Muscle of leg (tissue), 11 donors: ENCODE measurements around the gene NCKAP5. TPM values are rescaled to one million over a fixed set of nuclear protein-coding genes. Genes with fewer than 3 reads are reported as not detected.

Source experiments
- DNase-seq: peaks from one replicate; pipeline ENCODE4 v3.0.0; 2013
- H3K27ac ChIP-seq: one replicate; pipeline ENCODE4 v1.5.1; 2013; ENCODE audit warnings: mild to moderate bottlenecking, low read length, control low read depth
- H3K27me3 ChIP-seq: one replicate; pipeline ENCODE4 v1.6.1; 2013; ENCODE audit warnings: low read length; ENCODE audit not compliant: control insufficient read depth, insufficient read depth
- H3K36me3 ChIP-seq: one replicate; pipeline ENCODE4 v1.6.1; 2013; ENCODE audit warnings: low read length; ENCODE audit not compliant: control insufficient read depth, insufficient read depth
- H3K4me1 ChIP-seq: one replicate; pipeline ENCODE4 v1.6.1; 2013; ENCODE audit warnings: low read length; ENCODE audit not compliant: control insufficient read depth, insufficient read depth
- H3K4me3 ChIP-seq: one replicate; pipeline ENCODE4 v1.5.1; 2013; ENCODE audit warnings: low read length, control low read depth
- H3K9me3 ChIP-seq: replicated peaks from 2 replicates; pipeline ENCODE4 v1.6.1; 2013; ENCODE audit warnings: low read depth, low read length; ENCODE audit not compliant: control insufficient read depth
- WGBS: methylation state at CpG from one replicate; pipeline ENCODE4 v1.1.5; 2013; ENCODE audit warnings: missing lambda C conversion rate; ENCODE audit not compliant: insufficient coverage; 5-methylcytosine and 5-hydroxymethylcytosine counted together
- polyA plus RNA-seq, 8 donors: library from polyadenylated mRNA; unstranded; fragments of 120-200 nt; gene quantifications; one replicate each; pipeline versions ENCODE4 v1.2.1 to v1.2.3, GENCODE V29; 2013; ENCODE audit warnings: inconsistent platforms in 1 of 8, low replicate concordance in 1 of 8; ENCODE audit not compliant: insufficient read length in 8 of 8, insufficient read depth in 1 of 8
- total RNA-seq: library from RNA; stranded (reverse); fragments of 120-200 nt; gene quantifications from one replicate; pipeline ENCODE4 v1.2.4, GENCODE V29; 2013

NCKAP5 gene
- total and polyA plus RNA-seq, 9 donors: 3.7 to 8.9 (median 5.0) TPM

DNA sequence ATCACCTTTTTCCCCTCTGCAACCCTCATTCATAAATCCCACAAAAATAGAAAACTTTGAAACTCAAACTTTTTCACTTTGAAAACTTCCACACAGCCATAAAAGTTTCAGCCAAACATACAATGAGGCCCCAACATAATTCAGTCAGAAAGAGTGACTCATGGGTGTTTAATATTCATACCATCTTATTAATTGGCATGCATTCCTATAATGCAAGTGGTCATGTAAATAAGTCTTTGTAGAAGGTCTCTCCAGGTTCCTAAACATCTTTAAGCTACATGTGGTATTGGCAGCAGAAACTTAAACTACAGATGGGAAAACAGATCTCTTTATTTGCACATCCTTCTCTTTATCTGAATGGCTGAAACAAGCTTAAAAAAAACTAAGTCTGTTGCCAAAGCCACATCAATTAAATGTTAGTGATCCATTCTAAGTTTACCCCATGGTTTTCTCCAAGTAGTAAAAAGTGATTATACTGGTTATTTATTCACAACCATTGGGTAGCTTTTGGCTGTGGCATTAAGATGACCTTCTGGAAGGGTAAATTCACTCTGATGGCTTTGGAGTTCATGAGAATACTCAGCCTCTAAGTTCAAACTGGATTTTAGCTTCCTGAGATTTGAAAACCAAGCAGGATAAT is 828.1 kb downstream of the NCKAP5 start:
- Histone ChIP-seq H3K36me3 (no peaks in the 10 kb centered on the region), H3K4me3 (no peak overlapping the region), H3K9me3 (no peaks in the 10 kb centered on the region), H3K4me1 (no peaks in the 10 kb centered on the region), H3K27me3 (no peaks in the 10 kb centered on the region), H3K27ac (no peak overlapping the region)
- DNase-seq: no peak

DNA sequence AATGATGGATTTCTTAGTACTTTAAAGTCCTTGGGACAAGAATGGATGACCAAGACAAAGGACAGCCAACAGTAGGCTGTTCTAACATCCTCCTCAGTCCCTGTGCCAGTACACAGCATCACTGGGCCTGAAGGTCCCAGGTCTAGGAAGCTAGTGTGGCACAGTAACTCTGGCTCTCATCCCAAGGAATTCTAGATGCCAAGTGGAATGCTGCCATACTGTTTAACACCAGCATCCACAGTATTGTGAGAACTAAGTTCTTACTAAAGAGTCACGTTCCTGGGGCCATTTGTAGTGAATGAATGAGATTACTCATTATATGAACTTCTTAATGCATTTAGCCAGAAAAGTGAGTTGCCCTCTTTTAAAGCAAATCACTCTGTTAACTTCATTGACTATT is 830.0 kb downstream of the NCKAP5 start:
- H3K36me3 ChIP-seq: no peaks in the 10 kb centered on the region
- WGBS: no CpG with 5 or more reads among the region's 1 CpG
- no peak for DNase-seq
- no peaks in the 10 kb centered on the region for H3K9me3 ChIP-seq
- no peak overlapping the region for H3K4me3 ChIP-seq
- H3K27ac ChIP-seq: no peak overlapping the region
- no peaks in the 10 kb centered on the region for H3K27me3 ChIP-seq
- no peaks in the 10 kb centered on the region for H3K4me1 ChIP-seq

DNA sequence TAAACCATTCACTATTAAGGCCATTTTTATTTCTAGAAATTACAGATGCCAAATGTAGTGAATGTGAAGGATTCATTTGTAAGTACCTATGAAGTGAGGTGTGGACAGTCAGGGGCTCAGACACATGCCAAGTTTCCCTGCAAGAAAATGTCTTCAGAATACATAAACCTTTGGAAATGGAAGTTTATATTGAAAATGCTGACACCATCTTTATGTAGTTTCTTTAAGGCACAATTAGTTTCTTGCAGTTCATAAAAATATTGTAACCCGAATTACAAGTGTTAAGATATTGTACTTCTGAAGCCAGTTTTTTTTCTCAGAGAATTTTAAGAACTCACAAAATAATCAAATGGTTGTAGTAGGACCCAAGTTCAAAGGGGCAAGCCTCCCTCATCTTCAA is 832.2 kb downstream of the NCKAP5 start:
- DNase-seq: peak; percentile 49
- no CpG with 5 or more reads among the region's 1 CpG for WGBS
- H3K4me3 ChIP-seq: no peak overlapping the region
- H3K27ac ChIP-seq: no peak overlapping the region
- no peaks in the 10 kb centered on the region for H3K9me3 ChIP-seq
- no peaks in the 10 kb centered on the region for H3K36me3 ChIP-seq
- H3K27me3 ChIP-seq: no peaks in the 10 kb centered on the region
- H3K4me1 ChIP-seq: no peaks in the 10 kb centered on the region

DNA sequence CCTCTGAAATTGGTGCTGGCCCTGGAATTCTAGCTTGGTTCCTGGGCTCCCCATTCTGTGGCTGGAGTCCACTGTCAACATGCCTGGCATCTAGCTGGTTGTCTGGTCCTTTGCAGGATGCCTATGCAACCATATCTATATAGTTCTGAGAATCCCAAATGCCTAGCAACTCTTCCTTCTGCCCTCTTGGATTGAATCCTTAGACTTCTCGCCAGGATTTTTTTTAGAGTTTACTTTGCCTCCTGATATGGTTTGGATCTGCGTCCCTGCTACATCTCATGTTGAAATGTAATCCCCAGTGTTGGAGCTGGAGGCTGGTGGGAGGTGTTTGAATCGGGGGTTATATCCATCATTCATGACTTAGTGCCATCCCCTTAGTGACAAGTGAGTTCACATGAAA is 833.3 kb downstream of the NCKAP5 start:
- Histone ChIP-seq H3K4me3 (no peak overlapping the region), H3K9me3 (no peaks in the 10 kb centered on the region), H3K27me3 (no peaks in the 10 kb centered on the region), H3K36me3 (no peaks in the 10 kb centered on the region), H3K27ac (no peak overlapping the region), H3K4me1 (no peaks in the 10 kb centered on the region)
- no CpG with 5 or more reads among the region's 3 CpGs for WGBS
- DNase-seq: no peak

DNA sequence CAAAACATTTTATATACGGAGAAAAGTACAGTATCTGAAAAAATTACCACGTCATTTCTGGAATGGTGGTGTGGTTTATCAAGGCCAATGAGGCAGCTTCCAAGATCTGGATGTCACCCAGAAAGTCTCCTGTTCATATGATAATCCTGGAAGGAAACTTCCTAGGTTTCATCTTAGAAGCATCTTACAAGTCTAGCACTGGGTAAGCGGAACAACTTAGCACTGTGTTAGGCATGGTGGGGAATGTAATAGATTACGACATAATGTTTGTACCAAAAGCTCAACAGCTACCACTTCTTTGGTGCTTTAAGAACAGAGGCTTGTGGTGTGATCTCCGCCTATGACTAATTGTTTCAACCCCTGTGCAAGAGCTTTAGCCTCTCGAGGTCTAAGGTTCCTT is 835.2 kb downstream of the NCKAP5 start:
- Histone ChIP-seq H3K4me1 (no peaks in the 10 kb centered on the region), H3K36me3 (no peaks in the 10 kb centered on the region), H3K27ac (no peak overlapping the region), H3K9me3 (no peaks in the 10 kb centered on the region), H3K4me3 (no peak overlapping the region), H3K27me3 (no peaks in the 10 kb centered on the region)
- no peak for DNase-seq
- no CpG with 5 or more reads among the region's 6 CpGs for WGBS

DNA sequence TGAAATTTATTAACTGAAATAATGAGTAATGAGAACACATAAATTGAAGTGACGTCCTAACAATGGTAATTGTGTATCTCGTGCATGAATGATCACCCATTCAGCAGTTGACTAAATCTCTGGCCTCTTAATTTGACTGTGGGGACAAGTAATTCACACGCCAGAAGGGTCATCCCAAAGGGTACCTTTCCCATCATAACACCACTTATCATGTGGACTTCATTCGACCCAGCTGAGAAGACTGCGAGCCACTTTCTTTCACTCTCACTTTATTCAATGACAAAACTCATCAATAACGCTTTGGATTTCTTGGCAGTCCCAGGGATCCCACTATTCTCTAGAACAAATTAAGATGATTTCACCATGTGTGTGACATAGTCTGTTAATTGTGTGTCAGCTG is 835.6 kb downstream of the NCKAP5 start:
- no peak for DNase-seq
- H3K36me3 ChIP-seq: no peaks in the 10 kb centered on the region
- H3K27me3 ChIP-seq: no peaks in the 10 kb centered on the region
- H3K9me3 ChIP-seq: no peaks in the 10 kb centered on the region
- 82% methylated on average over 2 of the region's 6 CpGs for WGBS
- no peak overlapping the region for H3K4me3 ChIP-seq
- H3K27ac ChIP-seq: no peak overlapping the region
- H3K4me1 ChIP-seq: no peaks in the 10 kb centered on the region

DNA sequence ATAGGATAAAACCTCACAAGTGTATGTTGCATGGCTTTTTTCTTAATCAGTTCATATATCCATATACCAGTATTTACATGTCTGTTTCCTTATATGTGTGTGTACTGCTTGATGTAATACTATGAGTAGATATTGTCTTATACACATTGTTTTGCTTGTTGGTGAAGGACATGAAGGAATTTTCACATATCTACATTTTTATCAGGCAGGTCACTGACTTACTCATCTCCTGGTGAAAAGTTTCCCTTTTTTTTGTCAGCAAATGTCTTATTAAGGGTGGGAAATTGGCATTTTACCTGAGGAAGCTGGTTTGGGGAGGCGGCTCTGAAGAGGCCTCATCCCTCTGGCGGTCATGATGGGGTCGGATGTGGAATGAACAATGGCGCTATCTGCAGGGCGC is 836.8 kb downstream of the NCKAP5 start:
- H3K27ac ChIP-seq: no peak overlapping the region
- no peaks in the 10 kb centered on the region for H3K27me3 ChIP-seq
- DNase-seq: no peak
- H3K4me3 ChIP-seq: no peak overlapping the region
- no peaks in the 10 kb centered on the region for H3K36me3 ChIP-seq
- H3K4me1 ChIP-seq: no peaks in the 10 kb centered on the region
- H3K9me3 ChIP-seq: no peaks in the 10 kb centered on the region
- WGBS: 95% methylated on average over 5 of the region's 5 CpGs

DNA sequence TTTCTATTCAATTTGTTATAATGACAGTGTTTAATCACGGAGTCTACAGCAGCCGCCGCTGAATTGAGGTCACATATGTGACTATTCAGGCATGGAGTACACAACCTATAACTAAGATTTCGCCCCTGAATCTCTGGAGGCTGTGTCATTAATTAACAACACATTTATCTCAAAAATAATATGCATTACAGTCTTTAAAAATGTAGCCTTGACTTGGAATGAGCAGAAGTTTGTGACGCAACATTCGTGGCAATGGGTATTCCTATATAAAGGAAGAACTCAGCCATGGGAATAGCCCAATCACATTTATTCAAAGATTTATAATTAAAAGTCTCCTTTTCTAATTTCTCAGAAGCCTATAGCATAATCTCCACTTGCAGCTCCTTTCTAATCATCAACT is 837.7 kb downstream of the NCKAP5 start:
- Histone ChIP-seq H3K4me3 (no peak overlapping the region), H3K36me3 (no peaks in the 10 kb centered on the region), H3K27ac (no peak overlapping the region), H3K27me3 (no peaks in the 10 kb centered on the region), H3K9me3 (no peaks in the 10 kb centered on the region), H3K4me1 (no peaks in the 10 kb centered on the region)
- no peak for DNase-seq
- no CpG with 5 or more reads among the region's 6 CpGs for WGBS

DNA sequence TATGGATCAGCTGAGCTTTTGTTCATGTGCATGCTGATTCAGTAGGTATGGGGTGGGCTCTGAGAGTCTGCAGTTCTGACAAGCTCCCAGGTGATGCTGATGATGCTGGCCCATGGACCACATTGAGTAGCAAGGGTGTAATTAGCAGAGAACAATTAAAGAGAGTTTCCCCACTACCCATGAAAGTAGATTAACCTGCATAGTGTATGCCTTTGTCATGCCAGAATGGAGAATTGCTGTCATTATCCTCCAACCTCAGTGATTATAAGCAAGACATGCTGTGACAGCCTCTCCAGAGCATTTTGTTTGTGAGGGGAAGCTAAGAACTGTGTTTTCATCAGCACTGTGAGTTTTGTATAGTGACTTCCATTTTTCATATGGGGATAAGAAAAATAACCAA is 838.7 kb downstream of the NCKAP5 start:
- no peak overlapping the region for H3K4me3 ChIP-seq
- no peaks in the 10 kb centered on the region for H3K4me1 ChIP-seq
- no peaks in the 10 kb centered on the region for H3K36me3 ChIP-seq
- H3K27ac ChIP-seq: no peak overlapping the region
- DNase-seq: no peak
- H3K27me3 ChIP-seq: no peaks in the 10 kb centered on the region
- H3K9me3 ChIP-seq: no peaks in the 10 kb centered on the region

DNA sequence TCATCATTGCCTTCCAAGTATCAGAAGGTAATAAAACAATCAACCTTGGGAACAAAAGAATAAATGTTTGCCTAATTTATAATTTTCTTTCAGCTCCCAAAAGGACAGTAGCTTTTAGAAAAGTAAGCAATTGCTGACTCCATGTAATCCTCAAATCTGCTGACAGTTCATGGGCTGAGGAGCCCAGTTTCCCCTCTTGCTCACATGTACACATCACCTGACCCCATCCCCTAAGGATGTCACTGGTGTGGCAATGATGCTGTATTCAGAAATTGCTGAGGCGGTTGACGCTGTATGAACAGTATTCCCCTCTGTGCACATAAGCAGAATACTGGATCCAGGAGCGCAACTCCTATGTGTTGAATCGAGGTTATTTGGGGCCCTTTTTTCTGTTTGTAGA is 842.1 kb downstream of the NCKAP5 start:
- Histone ChIP-seq H3K4me3 (no peak overlapping the region), H3K4me1 (no peaks in the 10 kb centered on the region), H3K9me3 (no peaks in the 10 kb centered on the region), H3K36me3 (no peaks in the 10 kb centered on the region), H3K27ac (no peak overlapping the region), H3K27me3 (no peaks in the 10 kb centered on the region)
- no CpG with 5 or more reads among the region's 4 CpGs for WGBS
- DNase-seq: no peak

DNA sequence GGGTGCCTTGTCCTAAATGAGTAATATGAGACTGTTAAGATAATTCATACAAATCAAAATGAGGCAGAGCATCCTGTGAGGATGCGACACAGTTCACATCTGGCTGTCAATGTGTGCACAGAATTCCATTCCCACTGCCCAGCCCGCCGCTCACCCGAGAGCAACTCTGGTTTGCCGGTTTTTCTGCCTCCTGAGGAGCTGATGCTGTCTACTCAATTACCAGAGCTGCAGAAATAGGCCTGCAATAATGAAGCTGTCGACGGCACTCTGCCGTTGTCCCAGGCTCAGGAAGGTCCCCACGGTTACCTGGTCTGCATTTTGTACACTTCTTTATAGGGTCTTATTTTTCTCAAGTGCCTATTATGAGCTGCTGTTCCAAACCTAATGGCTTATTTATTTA is 842.5 kb downstream of the NCKAP5 start:
- WGBS: 65% methylated on average over 5 of the region's 9 CpGs

More for the DNA sequence above, 842.5 kb downstream of the NCKAP5 start:
- Histone ChIP-seq H3K9me3 (no peaks in the 10 kb centered on the region), H3K4me3 (no peak overlapping the region), H3K27ac (no peak overlapping the region), H3K4me1 (no peaks in the 10 kb centered on the region), H3K27me3 (no peaks in the 10 kb centered on the region), H3K36me3 (no peaks in the 10 kb centered on the region)
- no peak for DNase-seq
